H9 (cell line): ENCODE measurements around the gene VAPA. TPM values are rescaled to one million over a fixed set of nuclear protein-coding genes. Genes with fewer than 3 reads are reported as not detected.

ENCODE experiments used
- DNase-seq: peaks from one replicate; pipeline ENCODE4 v3.0.0-alpha.2; 2017
- H2AFZ ChIP-seq: one replicate; pipeline ENCODE4 v1.6.1; 2013; ENCODE audit warnings: mild to moderate bottlenecking, low read length, control low read depth, moderate library complexity
- H2AK5ac ChIP-seq: 2 replicates; pipeline ENCODE4 v1.6.1; 2013; ENCODE audit warnings: low read length, control low read depth, mixed read lengths; ENCODE audit not compliant: insufficient read length
- H2BK120ac ChIP-seq: one replicate; pipeline ENCODE4 v1.6.1; 2013; ENCODE audit warnings: low read depth, mild to moderate bottlenecking, low read length, control low read depth, inconsistent platforms; ENCODE audit not compliant: poor library complexity, severe bottlenecking
- H2BK12ac ChIP-seq: 2 replicates; pipeline ENCODE4 v1.6.1; 2013; ENCODE audit warnings: low read length, control low read depth, mixed read lengths, low read depth; ENCODE audit not compliant: insufficient read length
- H2BK15ac ChIP-seq: 2 replicates; pipeline ENCODE4 v1.6.1; 2013; ENCODE audit warnings: low read depth, low read length, control low read depth
- H2BK20ac ChIP-seq: one replicate; pipeline ENCODE4 v1.6.1; 2013; ENCODE audit warnings: low read depth, mild to moderate bottlenecking, low read length, control low read depth, inconsistent platforms; ENCODE audit not compliant: poor library complexity, severe bottlenecking
- H2BK5ac ChIP-seq: 2 replicates; pipeline ENCODE4 v1.6.1; 2013; ENCODE audit warnings: low read length, control low read depth, mixed read lengths; ENCODE audit not compliant: insufficient read length
- H3K14ac ChIP-seq: 2 replicates; pipeline ENCODE4 v1.6.1; 2013; ENCODE audit warnings: low read length, control low read depth; ENCODE audit not compliant: insufficient read depth
- H3K18ac ChIP-seq: 2 replicates; pipeline ENCODE4 v1.6.1; 2013; ENCODE audit warnings: low read depth, mild to moderate bottlenecking, mixed read lengths, low read length, control low read depth; ENCODE audit not compliant: insufficient read length
- H3K23ac ChIP-seq: 2 replicates; pipeline ENCODE4 v1.6.1; 2013; ENCODE audit warnings: low read length, control low read depth, mixed read lengths, low read depth; ENCODE audit not compliant: insufficient read length
- H3K23me2 ChIP-seq: 2 replicates; pipeline ENCODE4 v1.6.1; 2013; ENCODE audit warnings: low read depth, mild to moderate bottlenecking, mixed read lengths, low read length, control low read depth; ENCODE audit not compliant: insufficient read length, poor library complexity, severe bottlenecking
- H3K27ac ChIP-seq: 2 replicates; pipeline ENCODE4 v1.5.1; 2013; ENCODE audit warnings: low read length, control low read depth, mixed read lengths, low read depth; ENCODE audit not compliant: insufficient read length
- H3K27me3 ChIP-seq: 2 replicates; pipeline ENCODE4 v1.6.1; 2013; ENCODE audit warnings: low read length, control low read depth, inconsistent platforms; ENCODE audit not compliant: insufficient read depth
- H3K4ac ChIP-seq: 2 replicates; pipeline ENCODE4 v1.6.1; 2013; ENCODE audit warnings: low read depth, mild to moderate bottlenecking, control low read depth, inconsistent platforms, low read length, moderate library complexity
- H3K4me1 ChIP-seq: 2 replicates; pipeline ENCODE4 v1.6.1; 2013; ENCODE audit warnings: low read length, control low read depth, inconsistent platforms; ENCODE audit not compliant: insufficient read depth
- H3K4me2 ChIP-seq: 2 replicates; pipeline ENCODE4 v1.6.1; 2013; ENCODE audit warnings: low read length, control low read depth, mixed read lengths; ENCODE audit not compliant: insufficient read length, insufficient read depth
- H3K56ac ChIP-seq: 2 replicates; pipeline ENCODE4 v1.6.1; 2013; ENCODE audit warnings: low read depth, mild to moderate bottlenecking, mixed read lengths, low read length, control low read depth; ENCODE audit not compliant: insufficient read length
- H3K79me1 ChIP-seq: 2 replicates; pipeline ENCODE4 v1.6.1; 2013; ENCODE audit warnings: low read depth, mild to moderate bottlenecking, moderate library complexity, low read length, control low read depth, inconsistent platforms; ENCODE audit not compliant: insufficient read depth, poor library complexity, severe bottlenecking
- H3K79me2 ChIP-seq: 2 replicates; pipeline ENCODE4 v1.6.1; 2013; ENCODE audit warnings: low read length, control low read depth, inconsistent platforms; ENCODE audit not compliant: insufficient read depth
- H3K9ac ChIP-seq: 2 replicates; pipeline ENCODE4 v1.6.1; 2013; ENCODE audit warnings: low read length, control low read depth, mixed read lengths; ENCODE audit not compliant: insufficient read length; ENCODE audit errors: extremely low read depth
- H3K9me3 ChIP-seq: one replicate; pipeline ENCODE4 v1.6.1; 2013; ENCODE audit warnings: low read depth, low read length, inconsistent platforms; ENCODE audit not compliant: control insufficient read depth
- H3T11ph ChIP-seq: one replicate; pipeline ENCODE4 v1.6.1; 2013; ENCODE audit warnings: mild to moderate bottlenecking, low read length, control low read depth, inconsistent platforms
- H4K20me1 ChIP-seq: one replicate; pipeline ENCODE4 v1.6.1; 2013; ENCODE audit not compliant: control insufficient read depth, insufficient read length, insufficient read depth
- H4K5ac ChIP-seq: 2 replicates; pipeline ENCODE4 v1.6.1; 2013; ENCODE audit warnings: low read depth, mild to moderate bottlenecking, mixed read lengths, low read length, control low read depth; ENCODE audit not compliant: insufficient read length
- H4K8ac ChIP-seq: replicated peaks from 2 replicates; pipeline ENCODE4 v1.6.1; 2013; ENCODE audit warnings: low read length, control low read depth, mixed read lengths, low read depth; ENCODE audit not compliant: insufficient read length
- H4K91ac ChIP-seq: 2 replicates; pipeline ENCODE4 v1.6.1; 2013; ENCODE audit warnings: low read depth, mild to moderate bottlenecking, moderate library complexity, mixed read lengths, low read length, control low read depth; ENCODE audit not compliant: insufficient read length
- H3K27ac Mint-ChIP-seq, 3 experiments: 2 replicates in 2 of 3; 3 replicates in 1 of 3; pipeline ENCODE4 v1.8.0; 2020 to 2021; ENCODE audit warnings: mixed read lengths in 3 of 3, mild to moderate bottlenecking in 1 of 3, moderate library complexity in 1 of 3
- H3K27me3 Mint-ChIP-seq: 2 replicates; pipeline ENCODE4 v1.8.0; 2021; ENCODE audit warnings: low read depth, mild to moderate bottlenecking, moderate library complexity, mixed read lengths
- H3K36me3 Mint-ChIP-seq, 3 experiments: 2 replicates in 2 of 3; 3 replicates in 1 of 3; pipeline ENCODE4 v1.8.0; 2020 to 2021; ENCODE audit warnings: low read depth in 3 of 3, mixed read lengths in 3 of 3; ENCODE audit not compliant: insufficient read depth in 1 of 3
- H3K4me1 Mint-ChIP-seq, 2 experiments: 2 replicates each; pipeline ENCODE4 v1.8.0; 2020; ENCODE audit warnings: mixed read lengths in 2 of 2
- H3K4me3 Mint-ChIP-seq, 2 experiments: 2 replicates in 1 of 2; 3 replicates in 1 of 2; pipeline ENCODE4 v1.8.0; 2020 to 2021; ENCODE audit warnings: mild to moderate bottlenecking in 2 of 2, mixed read lengths in 2 of 2, moderate library complexity in 1 of 2
- H3K9me3 Mint-ChIP-seq, 2 experiments: 2 replicates in 1 of 2; 3 replicates in 1 of 2; pipeline ENCODE4 v1.8.0; 2020; ENCODE audit warnings: mild to moderate bottlenecking in 2 of 2, mixed read lengths in 2 of 2, moderate library complexity in 1 of 2
- CTCF ChIP-seq: fragments of 200-600 bp; sonication (generic); conservative IDR thresholded peaks from 3 replicates; pipeline ENCODE4 v1.8.0; 2021; ENCODE audit warnings: antibody characterized with exemption, mild to moderate bottlenecking
- WGBS: extraction: QIAGEN DNeasy Blood & Tissue Kit; methylation state at CpG from one replicate; pipeline ENCODE4 v1.1.7; 2013; ENCODE audit warnings: missing lambda C conversion rate, low lambda C conversion rate, mixed read lengths; ENCODE audit not compliant: insufficient read length; ENCODE audit errors: extremely low coverage; 5-methylcytosine and 5-hydroxymethylcytosine counted together
- total RNA-seq: library from RNA; stranded (reverse); gene quantifications from 2 replicates; pipeline ENCODE4 v1.2.1, GENCODE V29; 2021

The VAPA gene
- total RNA-seq, 1 experiment from 2014 or later = 141 TPM

GRCh38 chr18:9905401-9905922, 8.4 kb upstream of the VAPA start:
- no peak for TF ChIP-seq CTCF
- H4K20me1 ChIP-seq = no peaks in the 10 kb centered on the region
- H2AK5ac ChIP-seq = no peak overlapping the region
- H3K14ac ChIP-seq = no peak overlapping the region
- no peak overlapping the region for H4K91ac ChIP-seq
- H3T11ph ChIP-seq = no peak overlapping the region
- H3K4me1 Mint-ChIP-seq = peaks cover 7 to 10% of the 10 kb centered on the region in 2 experiments
- no peak overlapping the region for H2BK12ac ChIP-seq
- no peak overlapping the region for H2BK5ac ChIP-seq
- H3K27me3 Mint-ChIP-seq = peaks cover 2% of the 10 kb centered on the region
- no peak for DNase-seq
- H4K8ac ChIP-seq = no peak overlapping the region
- no peak overlapping the region for H2AFZ ChIP-seq
- no peak overlapping the region for H3K27ac Mint-ChIP-seq
- no peak overlapping the region for H3K4me3 Mint-ChIP-seq
- no peak overlapping the region for H3K27ac ChIP-seq
- H3K4ac ChIP-seq = no peak overlapping the region
- no peaks in the 10 kb centered on the region for H3K79me1 ChIP-seq
- no peak overlapping the region for H3K18ac ChIP-seq
- no peak overlapping the region for H2BK15ac ChIP-seq
- H3K27me3 ChIP-seq = no peaks in the 10 kb centered on the region
- H2BK20ac ChIP-seq = no peak overlapping the region
- no CpG with 5 or more reads among the region's 5 CpGs for WGBS
- H3K4me2 ChIP-seq = no peak overlapping the region
- no peaks in the 10 kb centered on the region for H3K36me3 Mint-ChIP-seq
- 0 out of 2 replicates have a peak, but pooled peaks cover 3% of the 10 kb centered on the region for H3K4me1 ChIP-seq
- H3K23me2 ChIP-seq = no peaks in the 10 kb centered on the region
- no peaks in the 10 kb centered on the region for H3K79me2 ChIP-seq
- peaks cover 0 to 3% of the 10 kb centered on the region in 2 experiments; a peak in 1 of 5 replicates for H3K9me3 Mint-ChIP-seq
- no peaks in the 10 kb centered on the region for H3K9me3 ChIP-seq
- no peak overlapping the region for H3K56ac ChIP-seq
- H4K5ac ChIP-seq = no peak overlapping the region
- H2BK120ac ChIP-seq = no peak overlapping the region
- H3K23ac ChIP-seq = no peak overlapping the region
- H3K9ac ChIP-seq = no peak overlapping the region
